Ishikawa (cell line): ENCODE measurements around the gene POU5F1.

Experiments
- CEBPB ChIP-seq: IDR thresholded peaks from 2 replicates; pipeline ENCODE4 v1.6.1; 2012
- EGR1 ChIP-seq: IDR thresholded peaks from 2 replicates; pipeline ENCODE4 v1.6.1; 2012
- EP300 ChIP-seq: IDR thresholded peaks from 2 replicates; pipeline ENCODE4 v1.6.1; 2012; ENCODE audit warnings: borderline replicate concordance
- TAF1 ChIP-seq: IDR thresholded peaks from 2 replicates; pipeline ENCODE4 v1.6.1; 2012; ENCODE audit warnings: low read depth, mild to moderate bottlenecking
- TF ChIP-seq, protein P1 (sequence below): IDR thresholded peaks from 2 replicates; pipeline ENCODE4 v1.6.1; 2012; ENCODE audit warnings: low read depth, mild to moderate bottlenecking

DNA sequence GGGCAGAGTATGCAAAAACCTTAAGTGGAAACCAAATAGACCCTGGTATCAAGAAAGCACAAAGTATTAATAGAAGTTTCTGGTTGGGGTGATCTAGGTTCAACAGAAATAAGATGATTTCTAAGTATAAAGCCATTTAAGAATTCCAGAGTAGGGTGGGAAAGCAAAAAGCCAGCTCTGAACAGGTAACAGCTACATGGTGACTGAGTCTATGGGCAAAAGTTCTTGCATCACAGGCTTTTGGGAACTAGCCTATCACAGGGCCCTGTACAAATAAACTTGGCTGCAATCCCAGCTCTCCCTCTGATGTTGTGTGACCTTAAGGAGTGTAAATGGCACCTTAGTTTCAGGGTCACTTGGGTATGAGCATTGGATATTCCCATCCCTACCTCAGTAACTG is 6.6 kb downstream of the POU5F1 start:
- TF ChIP-seq EGR1 = no peak
- TF ChIP-seq EP300 = no peak
- no peak for TF ChIP-seq TAF1
- TF ChIP-seq CEBPB = no peak
- TF ChIP-seq, protein P1, sequence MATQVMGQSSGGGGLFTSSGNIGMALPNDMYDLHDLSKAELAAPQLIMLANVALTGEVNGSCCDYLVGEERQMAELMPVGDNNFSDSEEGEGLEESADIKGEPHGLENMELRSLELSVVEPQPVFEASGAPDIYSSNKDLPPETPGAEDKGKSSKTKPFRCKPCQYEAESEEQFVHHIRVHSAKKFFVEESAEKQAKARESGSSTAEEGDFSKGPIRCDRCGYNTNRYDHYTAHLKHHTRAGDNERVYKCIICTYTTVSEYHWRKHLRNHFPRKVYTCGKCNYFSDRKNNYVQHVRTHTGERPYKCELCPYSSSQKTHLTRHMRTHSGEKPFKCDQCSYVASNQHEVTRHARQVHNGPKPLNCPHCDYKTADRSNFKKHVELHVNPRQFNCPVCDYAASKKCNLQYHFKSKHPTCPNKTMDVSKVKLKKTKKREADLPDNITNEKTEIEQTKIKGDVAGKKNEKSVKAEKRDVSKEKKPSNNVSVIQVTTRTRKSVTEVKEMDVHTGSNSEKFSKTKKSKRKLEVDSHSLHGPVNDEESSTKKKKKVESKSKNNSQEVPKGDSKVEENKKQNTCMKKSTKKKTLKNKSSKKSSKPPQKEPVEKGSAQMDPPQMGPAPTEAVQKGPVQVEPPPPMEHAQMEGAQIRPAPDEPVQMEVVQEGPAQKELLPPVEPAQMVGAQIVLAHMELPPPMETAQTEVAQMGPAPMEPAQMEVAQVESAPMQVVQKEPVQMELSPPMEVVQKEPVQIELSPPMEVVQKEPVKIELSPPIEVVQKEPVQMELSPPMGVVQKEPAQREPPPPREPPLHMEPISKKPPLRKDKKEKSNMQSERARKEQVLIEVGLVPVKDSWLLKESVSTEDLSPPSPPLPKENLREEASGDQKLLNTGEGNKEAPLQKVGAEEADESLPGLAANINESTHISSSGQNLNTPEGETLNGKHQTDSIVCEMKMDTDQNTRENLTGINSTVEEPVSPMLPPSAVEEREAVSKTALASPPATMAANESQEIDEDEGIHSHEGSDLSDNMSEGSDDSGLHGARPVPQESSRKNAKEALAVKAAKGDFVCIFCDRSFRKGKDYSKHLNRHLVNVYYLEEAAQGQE = no peak
